HAP-1 (cell line): ENCODE measurements around the gene RABGAP1L.
"Not testable (repeated sequence)": the region's sequence is repeated elsewhere in the genome, so short reads cannot be mapped to it uniquely, and the experiment has no call there.

Experiments
- DNase-seq, 2 experiments: peaks; one replicate each; pipeline ENCODE4 v3.0.0-alpha.2; 2016 to 2020; ENCODE audit warnings: low spot score in 2 of 2
- H3K27me3 ChIP-seq: fragments of 250-450 bp; sonication (Bioruptor Pico); 2 replicates; pipeline ENCODE4 v1.5.1; 2020; ENCODE audit warnings: low read depth, mild to moderate bottlenecking, moderate library complexity
- H3K36me3 ChIP-seq: fragments of 250-450 bp; sonication (Bioruptor Pico); replicated peaks from 2 replicates; pipeline ENCODE4 v1.5.1; 2020; ENCODE audit warnings: mild to moderate bottlenecking
- H3K4me1 ChIP-seq: fragments of 250-450 bp; sonication (Bioruptor Pico); 2 replicates; pipeline ENCODE4 v1.5.1; 2020; ENCODE audit warnings: mild to moderate bottlenecking
- H3K4me3 ChIP-seq: fragments of 250-450 bp; sonication (Bioruptor Pico); 2 replicates; pipeline ENCODE4 v1.5.1; 2020; ENCODE audit warnings: mild to moderate bottlenecking, moderate library complexity
- H3K9me3 ChIP-seq: fragments of 250-450 bp; sonication (Bioruptor Pico); 2 replicates; pipeline ENCODE4 v1.5.1; 2020; ENCODE audit warnings: mild to moderate bottlenecking, moderate library complexity
- in situ Hi-C: fragments of 300-500 bp; cut with MboI; formaldehyde crosslinking; loops from 3 replicates; pipeline ENCODE4 v1.14.3; 2020; ENCODE audit warnings: low sequenced_read_pairs, inconsistent platforms, mixed read lengths

The RABGAP1L gene

GRCh38 chr1:174640783-174641182 lies 481.5 kb downstream of the RABGAP1L start:
- in situ Hi-C loops, result no loop called here
- DNase-seq, result no peak
- no peaks in the 10 kb centered on the region for H3K36me3 ChIP-seq
- no peaks in the 10 kb centered on the region for H3K4me1 ChIP-seq
- no peaks in the 10 kb centered on the region for H3K9me3 ChIP-seq
- no peak overlapping the region for H3K4me3 ChIP-seq
- no peaks in the 10 kb centered on the region for H3K27me3 ChIP-seq

- Histone ChIP-seq H3K9me3 (no peaks in the 10 kb centered on the region), H3K36me3 (no peaks in the 10 kb centered on the region), H3K27me3 (no peaks in the 10 kb centered on the region), H3K4me3 (no peak overlapping the region), H3K4me1 (no peaks in the 10 kb centered on the region)
- DNase-seq, result no peak
- in situ Hi-C loops, result no loop called here
Observed at GRCh38 chr1:174642393-174642792, 483.1 kb downstream of the RABGAP1L start.

GRCh38 chr1:174643206-174643605 lies 483.9 kb downstream of the RABGAP1L start:
- Histone ChIP-seq H3K27me3 (no peaks in the 10 kb centered on the region), H3K4me1 (no peaks in the 10 kb centered on the region), H3K4me3 (no peak overlapping the region), H3K36me3 (no peaks in the 10 kb centered on the region), H3K9me3 (no peaks in the 10 kb centered on the region)
- in situ Hi-C loops, result no loop called here
- DNase-seq, result no peak

GRCh38 chr1:174649572-174649971 lies 490.3 kb downstream of the RABGAP1L start:
- H3K4me1 ChIP-seq, H3K9me3 ChIP-seq, H3K27me3 ChIP-seq, H3K4me3 ChIP-seq, in situ Hi-C loops, H3K36me3 ChIP-seq, DNase-seq: not testable (repeated sequence)

- in situ Hi-C loops, result no loop called here
Observed at GRCh38 chr1:174652569-174653280, 493.4 kb downstream of the RABGAP1L start.

GRCh38 chr1:174654560-174654959 lies 495.2 kb downstream of the RABGAP1L start:
- no peaks in the 10 kb centered on the region for H3K27me3 ChIP-seq
- no peak for DNase-seq
- no peak overlapping the region for H3K4me3 ChIP-seq
- H3K36me3 ChIP-seq, result no peaks in the 10 kb centered on the region
- no peaks in the 10 kb centered on the region for H3K4me1 ChIP-seq
- H3K9me3 ChIP-seq, result no peaks in the 10 kb centered on the region; the same call in 1 of the 2 replicates
- in situ Hi-C loops, result no loop called here

More at GRCh38 chr1:174652569-174653280, 493.4 kb downstream of the RABGAP1L start:
- no peaks in the 10 kb centered on the region for H3K36me3 ChIP-seq
- no peak for DNase-seq
- no peaks in the 10 kb centered on the region; the same call in 1 of the 2 replicates for H3K9me3 ChIP-seq
- H3K4me1 ChIP-seq, result no peaks in the 10 kb centered on the region
- H3K4me3 ChIP-seq, result no peak overlapping the region
- H3K27me3 ChIP-seq, result no peaks in the 10 kb centered on the region

GRCh38 chr1:174656409-174657059 lies 497.2 kb downstream of the RABGAP1L start:
- Histone ChIP-seq H3K9me3 (no peaks in the 10 kb centered on the region; the same call in 1 of the 2 replicates), H3K4me1 (no peaks in the 10 kb centered on the region), H3K27me3 (no peaks in the 10 kb centered on the region), H3K4me3 (no peak overlapping the region), H3K36me3 (no peaks in the 10 kb centered on the region)
- in situ Hi-C loops, result no loop called here
- no peak for DNase-seq

- no peaks in the 10 kb centered on the region for H3K27me3 ChIP-seq
- H3K4me3 ChIP-seq, result no peak overlapping the region
- DNase-seq, result no peak
- H3K4me1 ChIP-seq, result no peaks in the 10 kb centered on the region
- H3K9me3 ChIP-seq, result no peaks in the 10 kb centered on the region; the same call in 1 of the 2 replicates
- H3K36me3 ChIP-seq, result no peaks in the 10 kb centered on the region
- in situ Hi-C loops, result no loop called here
Observed at GRCh38 chr1:174657411-174657810, 498.1 kb downstream of the RABGAP1L start.

GRCh38 chr1:174657893-174658292 lies 498.6 kb downstream of the RABGAP1L start:
- Histone ChIP-seq H3K36me3 (no peaks in the 10 kb centered on the region), H3K9me3 (no peaks in the 10 kb centered on the region; the same call in 1 of the 2 replicates)
- in situ Hi-C loops, result no loop called here

GRCh38 chr1:174659823-174660222 lies 500.5 kb downstream of the RABGAP1L start:
- Histone ChIP-seq H3K36me3 (no peaks in the 10 kb centered on the region), H3K4me3 (no peak overlapping the region), H3K27me3 (no peaks in the 10 kb centered on the region), H3K4me1 (no peaks in the 10 kb centered on the region), H3K9me3 (no peaks in the 10 kb centered on the region; the same call in 1 of the 2 replicates)
- DNase-seq, result no peak
- in situ Hi-C loops, result no loop called here

More at GRCh38 chr1:174657893-174658292, 498.6 kb downstream of the RABGAP1L start:
- Histone ChIP-seq H3K4me3 (no peak overlapping the region), H3K27me3 (no peaks in the 10 kb centered on the region), H3K4me1 (no peaks in the 10 kb centered on the region)
- DNase-seq, result no peak

GRCh38 chr1:174660476-174660875 lies 501.2 kb downstream of the RABGAP1L start:
- in situ Hi-C loops, result no loop called here

GRCh38 chr1:174663358-174663757 lies 504.0 kb downstream of the RABGAP1L start:
- DNase-seq, result no peak
- H3K27me3 ChIP-seq, result no peaks in the 10 kb centered on the region
- in situ Hi-C loops, result no loop called here
- H3K4me1 ChIP-seq, result no peaks in the 10 kb centered on the region
- no peaks in the 10 kb centered on the region for H3K9me3 ChIP-seq
- no peak overlapping the region for H3K4me3 ChIP-seq
- H3K36me3 ChIP-seq, result no peaks in the 10 kb centered on the region

More at GRCh38 chr1:174660476-174660875, 501.2 kb downstream of the RABGAP1L start:
- no peak overlapping the region for H3K4me3 ChIP-seq
- DNase-seq, result no peak
- H3K9me3 ChIP-seq, result no peaks in the 10 kb centered on the region; the same call in 1 of the 2 replicates
- no peaks in the 10 kb centered on the region for H3K4me1 ChIP-seq
- no peaks in the 10 kb centered on the region for H3K27me3 ChIP-seq
- no peaks in the 10 kb centered on the region for H3K36me3 ChIP-seq

GRCh38 chr1:174666248-174666647 lies 506.9 kb downstream of the RABGAP1L start:
- Histone ChIP-seq H3K4me3 (no peak overlapping the region), H3K36me3 (no peaks in the 10 kb centered on the region), H3K9me3 (no peaks in the 10 kb centered on the region), H3K4me1 (no peaks in the 10 kb centered on the region), H3K27me3 (no peaks in the 10 kb centered on the region)
- no peak for DNase-seq
- in situ Hi-C loops, result no loop called here

- H3K4me1 ChIP-seq, result no peaks in the 10 kb centered on the region
- no peaks in the 10 kb centered on the region for H3K9me3 ChIP-seq
- H3K36me3 ChIP-seq, result no peaks in the 10 kb centered on the region
- in situ Hi-C loops, result no loop called here
- no peaks in the 10 kb centered on the region for H3K27me3 ChIP-seq
- H3K4me3 ChIP-seq, result no peak overlapping the region
- DNase-seq, result no peak
Observed at GRCh38 chr1:174671826-174672225, 512.5 kb downstream of the RABGAP1L start.
